SHP77 treated with DMSO at 0.1 percent for 48 hours (cell line): ENCODE results near the gene WDR6.
A peak's percentile ranks its signal among the peaks of the same experiment; 100 is the strongest.

Experiments used
- DNase-seq: peaks from one replicate; lab custom pipeline; 2025; lab: John Stamatoyannopoulos, UW

The WDR6 gene, protein sequence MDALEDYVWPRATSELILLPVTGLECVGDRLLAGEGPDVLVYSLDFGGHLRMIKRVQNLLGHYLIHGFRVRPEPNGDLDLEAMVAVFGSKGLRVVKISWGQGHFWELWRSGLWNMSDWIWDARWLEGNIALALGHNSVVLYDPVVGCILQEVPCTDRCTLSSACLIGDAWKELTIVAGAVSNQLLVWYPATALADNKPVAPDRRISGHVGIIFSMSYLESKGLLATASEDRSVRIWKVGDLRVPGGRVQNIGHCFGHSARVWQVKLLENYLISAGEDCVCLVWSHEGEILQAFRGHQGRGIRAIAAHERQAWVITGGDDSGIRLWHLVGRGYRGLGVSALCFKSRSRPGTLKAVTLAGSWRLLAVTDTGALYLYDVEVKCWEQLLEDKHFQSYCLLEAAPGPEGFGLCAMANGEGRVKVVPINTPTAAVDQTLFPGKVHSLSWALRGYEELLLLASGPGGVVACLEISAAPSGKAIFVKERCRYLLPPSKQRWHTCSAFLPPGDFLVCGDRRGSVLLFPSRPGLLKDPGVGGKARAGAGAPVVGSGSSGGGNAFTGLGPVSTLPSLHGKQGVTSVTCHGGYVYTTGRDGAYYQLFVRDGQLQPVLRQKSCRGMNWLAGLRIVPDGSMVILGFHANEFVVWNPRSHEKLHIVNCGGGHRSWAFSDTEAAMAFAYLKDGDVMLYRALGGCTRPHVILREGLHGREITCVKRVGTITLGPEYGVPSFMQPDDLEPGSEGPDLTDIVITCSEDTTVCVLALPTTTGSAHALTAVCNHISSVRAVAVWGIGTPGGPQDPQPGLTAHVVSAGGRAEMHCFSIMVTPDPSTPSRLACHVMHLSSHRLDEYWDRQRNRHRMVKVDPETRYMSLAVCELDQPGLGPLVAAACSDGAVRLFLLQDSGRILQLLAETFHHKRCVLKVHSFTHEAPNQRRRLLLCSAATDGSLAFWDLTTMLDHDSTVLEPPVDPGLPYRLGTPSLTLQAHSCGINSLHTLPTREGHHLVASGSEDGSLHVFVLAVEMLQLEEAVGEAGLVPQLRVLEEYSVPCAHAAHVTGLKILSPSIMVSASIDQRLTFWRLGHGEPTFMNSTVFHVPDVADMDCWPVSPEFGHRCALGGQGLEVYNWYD

DNA sequence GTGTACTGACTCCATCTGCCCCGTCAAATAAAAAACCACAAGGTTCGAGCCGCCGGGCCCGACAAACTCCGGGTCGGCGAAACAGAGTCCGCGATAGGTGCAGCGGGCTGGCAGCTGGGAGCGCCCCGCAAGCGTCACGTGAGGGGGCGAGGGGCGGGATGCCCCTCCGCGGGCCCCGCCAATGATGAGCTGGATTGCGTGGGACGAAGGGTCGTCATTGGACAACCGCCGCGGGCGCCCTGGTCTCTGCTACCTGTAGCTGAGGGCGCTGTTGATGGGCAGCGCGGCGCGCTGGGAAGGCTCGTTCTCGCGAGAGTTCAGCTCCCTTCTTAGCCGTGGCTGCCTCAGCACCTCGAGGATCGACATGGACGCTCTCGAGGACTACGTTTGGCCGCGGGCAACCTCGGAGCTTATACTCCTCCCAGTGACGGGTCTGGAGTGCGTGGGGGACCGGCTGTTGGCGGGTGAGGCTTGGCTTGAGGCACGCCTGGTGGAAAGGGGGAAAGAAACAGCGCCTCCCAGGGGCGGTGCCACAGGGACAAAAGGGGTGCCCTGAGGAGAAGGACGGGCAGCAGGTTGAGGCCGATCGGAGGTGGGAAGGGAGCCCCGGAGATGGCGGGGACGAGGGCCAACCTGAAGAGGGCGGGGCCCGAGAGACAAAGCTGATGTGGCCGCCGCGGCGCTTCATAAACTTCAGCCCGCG is at the start of gene WDR6:
Gene WDR6, plus strand, starts transcription at position 324 of the 703 bp plus-strand sequence. Its CDS starts 41 bp downstream, at position 365.
- peak; percentile 94 for DNase-seq

DNA sequence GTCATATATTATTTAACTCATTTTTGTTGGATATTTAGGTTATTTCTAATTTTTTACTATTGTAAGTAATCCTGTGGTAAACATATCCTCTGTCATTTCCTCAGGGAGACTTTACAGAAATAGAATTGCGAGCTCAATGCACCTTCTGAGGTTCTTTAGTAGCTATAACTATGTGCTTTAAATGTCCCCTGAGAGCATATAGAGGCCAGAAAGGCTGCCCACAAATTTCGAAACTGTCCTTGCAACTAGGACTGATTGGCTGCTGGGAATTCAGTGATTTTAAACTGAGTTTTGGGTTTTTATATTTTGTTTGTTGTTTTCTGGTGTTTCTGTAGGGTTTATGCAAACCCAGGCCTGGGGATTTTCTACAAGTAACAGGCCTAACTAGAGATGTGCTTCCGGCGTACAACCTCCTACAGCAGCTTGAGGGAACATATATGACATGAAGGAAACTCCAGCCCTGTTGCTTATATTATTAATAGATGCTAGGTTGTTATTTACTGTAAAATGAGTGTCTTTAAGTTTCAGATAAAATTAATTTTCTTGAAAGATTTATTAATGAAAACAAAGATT is 46.3 kb upstream of the WDR6 start:
- DNase-seq, result no peak

DNA sequence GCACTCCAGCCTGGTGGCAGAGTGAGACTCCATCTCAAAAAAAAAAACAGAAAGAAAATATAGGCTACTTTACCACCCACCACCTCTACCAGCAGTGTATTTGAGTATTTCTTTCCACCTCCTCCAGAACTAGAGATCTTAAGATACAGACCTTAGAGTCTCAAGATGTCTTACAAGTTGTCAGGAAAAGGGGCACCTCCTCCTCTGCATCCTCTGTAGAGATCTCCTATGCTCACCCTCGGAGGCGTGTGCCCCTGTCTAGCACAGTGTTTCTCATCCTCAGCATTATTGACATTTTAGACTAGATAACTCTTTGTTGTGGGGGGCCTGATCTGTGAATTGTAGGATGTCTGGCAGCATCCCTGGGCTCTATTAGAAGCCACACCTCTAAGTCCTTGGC is 44.9 kb upstream of the WDR6 start:
- no peak for DNase-seq

DNA sequence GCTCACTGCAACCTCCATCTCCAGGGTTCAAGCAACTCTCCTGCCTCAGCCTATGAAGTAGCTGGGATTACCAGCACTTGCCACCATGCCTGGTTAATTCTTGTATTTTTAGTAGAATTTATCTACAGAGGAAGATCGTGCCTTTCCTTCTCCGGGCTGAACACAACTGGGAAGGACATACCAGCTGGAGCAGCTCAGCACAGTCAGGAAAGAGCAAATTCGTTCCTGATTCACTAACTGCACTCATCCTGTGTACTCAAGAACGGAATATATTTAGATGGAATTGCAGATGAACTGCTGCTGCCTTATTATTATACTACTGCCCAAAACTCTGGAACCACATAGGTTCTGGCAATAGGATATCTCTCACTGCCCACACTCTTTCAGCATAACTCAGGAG is 44.3 kb upstream of the WDR6 start:
- no peak for DNase-seq

DNA sequence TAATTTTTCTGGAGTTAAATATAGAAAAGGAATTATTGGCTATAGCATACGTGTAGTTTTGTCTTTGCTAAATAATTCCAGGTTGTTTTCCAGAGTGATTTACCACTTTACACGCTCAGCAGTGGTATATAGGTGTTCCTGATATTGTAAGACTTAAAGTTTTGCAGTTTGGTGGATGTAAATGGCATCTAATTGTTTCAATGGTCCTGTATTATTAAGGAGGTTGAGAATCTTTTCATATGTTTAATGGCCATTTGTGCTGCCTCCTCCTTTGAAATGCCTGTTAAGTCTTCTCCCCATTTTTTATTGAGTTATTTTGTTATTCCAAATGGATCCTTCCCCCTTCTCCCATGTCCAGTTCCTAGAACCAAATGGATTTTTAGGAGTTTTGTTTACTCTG is 43.6 kb upstream of the WDR6 start:
- DNase-seq, result no peak

DNA sequence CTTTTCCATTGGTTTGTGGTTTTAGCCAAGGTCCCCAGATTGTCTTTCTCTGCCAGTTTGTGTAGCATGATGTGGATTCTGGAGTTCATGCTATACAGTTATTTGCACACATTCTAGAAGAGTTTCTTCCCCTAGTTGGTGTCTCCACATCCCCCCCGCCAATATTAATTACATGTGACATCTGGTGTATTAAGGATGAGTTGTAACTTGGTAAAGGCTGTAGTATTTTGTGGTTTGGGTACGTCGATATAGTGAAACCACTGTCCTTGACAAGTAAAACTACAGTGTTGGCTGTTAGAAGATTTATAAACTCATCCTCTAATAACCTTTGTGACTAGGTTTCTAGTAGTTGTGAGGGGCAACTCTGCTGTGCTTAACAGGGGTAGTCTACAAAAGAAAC is 40.8 kb upstream of the WDR6 start:
- DNase-seq, result no peak

DNA sequence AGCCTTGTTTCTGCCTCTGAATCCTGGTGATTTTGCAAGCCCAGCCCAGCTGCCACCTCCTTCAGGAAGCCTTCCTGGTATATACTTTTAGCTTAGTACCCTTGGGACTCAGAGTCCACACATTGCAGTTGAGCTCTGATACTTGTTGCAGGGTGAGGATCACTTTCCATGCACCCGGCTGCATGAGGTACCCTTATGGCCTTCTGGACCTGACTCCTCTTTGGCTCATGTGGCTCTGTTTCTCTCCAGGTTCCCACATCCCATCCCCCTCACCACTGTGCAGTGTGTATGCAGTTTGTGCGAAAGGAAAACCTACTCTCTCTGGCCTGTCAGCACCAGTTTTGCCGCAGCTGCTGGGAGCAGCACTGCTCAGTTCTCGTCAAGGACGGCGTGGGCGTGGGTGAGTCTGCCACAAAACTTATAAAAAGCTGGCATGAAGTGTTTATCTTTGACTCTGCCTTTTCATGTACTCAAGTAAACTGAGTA is 40.3 kb upstream of the WDR6 start:
- DNase-seq, result no peak

DNA sequence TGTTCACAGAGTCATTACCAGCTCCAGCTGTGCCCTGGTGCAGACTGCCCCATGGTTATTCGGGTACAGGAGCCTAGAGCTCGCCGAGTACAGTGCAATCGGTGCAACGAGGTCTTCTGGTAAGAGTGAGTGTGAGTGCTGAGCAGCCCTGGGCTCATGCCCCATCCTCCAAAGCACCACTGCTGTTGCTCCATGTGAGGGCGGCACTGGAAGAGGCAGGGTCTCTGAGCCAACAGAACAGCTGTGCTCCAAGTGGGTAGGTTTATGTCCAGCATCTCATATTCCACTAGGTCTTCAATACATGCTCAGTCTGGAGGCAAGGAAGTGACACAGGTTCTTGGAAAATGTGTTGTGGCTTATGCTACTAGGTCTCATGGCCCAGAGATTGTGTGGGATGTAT is 36.6 kb upstream of the WDR6 start:
- DNase-seq, result no peak

DNA sequence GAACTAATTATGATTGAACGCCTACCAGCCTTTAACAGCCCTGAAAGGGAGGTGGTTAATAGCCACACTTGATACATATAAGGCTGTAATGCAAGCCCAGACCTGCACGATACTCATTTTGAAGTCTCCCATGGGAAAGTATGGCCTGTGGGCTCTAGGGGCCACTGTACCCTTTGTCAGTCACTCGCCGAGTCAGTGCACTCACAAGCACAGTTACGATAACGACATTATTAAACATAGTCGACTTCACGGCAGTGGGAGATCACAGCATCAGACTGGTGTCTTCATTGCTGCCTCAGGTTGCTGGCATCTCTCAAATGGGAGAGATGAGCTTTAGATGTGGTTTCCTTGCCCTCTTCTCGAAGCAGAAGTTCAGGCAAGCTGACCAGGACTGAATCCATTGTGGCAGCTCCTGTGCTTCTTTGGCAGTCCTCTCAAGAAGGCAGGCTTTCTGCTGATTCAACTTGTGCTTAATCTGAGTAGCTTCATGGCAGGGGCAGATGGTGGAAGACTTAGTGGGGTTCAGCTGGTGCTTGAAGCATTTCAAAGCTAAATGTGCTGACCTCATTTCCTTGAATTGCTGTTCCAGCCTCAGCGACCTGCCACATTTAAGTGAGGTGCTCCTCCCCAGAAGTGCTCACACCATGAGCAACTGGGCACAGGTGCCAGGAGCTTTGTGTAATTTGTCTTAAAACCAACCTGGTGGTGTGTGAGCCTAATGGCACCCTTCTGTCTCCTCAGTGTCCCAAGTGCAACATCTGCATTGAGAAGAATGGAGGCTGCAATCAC is 32.9 kb upstream of the WDR6 start:
- DNase-seq, result no peak

DNA sequence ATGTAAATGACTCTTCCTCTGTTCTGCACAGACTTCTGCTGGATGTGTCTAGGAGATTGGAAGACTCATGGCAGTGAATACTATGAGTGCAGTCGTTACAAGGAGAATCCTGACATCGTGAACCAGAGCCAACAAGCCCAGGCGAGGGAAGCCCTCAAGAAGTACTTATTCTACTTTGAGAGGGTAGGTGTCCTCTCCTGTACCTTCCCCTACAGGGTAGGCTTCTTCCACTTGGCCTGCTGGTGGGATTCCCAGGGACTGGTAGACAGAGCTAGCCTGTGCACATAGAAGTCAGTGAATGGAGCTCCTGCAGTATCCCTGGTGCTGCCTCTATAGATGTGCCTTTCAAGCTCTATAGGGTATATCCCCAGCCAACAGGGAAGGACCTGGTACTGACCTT is 27.7 kb upstream of the WDR6 start:
- no peak for DNase-seq

DNA sequence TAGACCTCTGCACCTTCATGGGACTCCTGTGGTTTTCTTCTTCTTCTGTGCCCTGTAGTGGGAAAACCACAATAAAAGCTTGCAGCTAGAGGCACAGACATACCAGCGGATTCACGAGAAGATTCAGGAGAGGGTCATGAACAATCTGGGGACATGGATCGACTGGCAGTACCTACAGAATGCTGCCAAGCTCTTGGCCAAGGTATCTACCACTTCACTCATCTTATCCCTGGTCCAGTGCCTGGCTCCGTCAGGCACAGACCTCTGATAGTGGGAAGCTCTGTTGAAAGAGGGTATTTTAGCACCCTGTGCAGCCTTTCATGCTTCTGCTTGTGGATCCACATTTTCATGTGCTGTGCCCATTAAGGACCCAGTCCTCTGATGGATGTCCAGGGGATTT is 26.9 kb upstream of the WDR6 start:
- no peak for DNase-seq

DNA sequence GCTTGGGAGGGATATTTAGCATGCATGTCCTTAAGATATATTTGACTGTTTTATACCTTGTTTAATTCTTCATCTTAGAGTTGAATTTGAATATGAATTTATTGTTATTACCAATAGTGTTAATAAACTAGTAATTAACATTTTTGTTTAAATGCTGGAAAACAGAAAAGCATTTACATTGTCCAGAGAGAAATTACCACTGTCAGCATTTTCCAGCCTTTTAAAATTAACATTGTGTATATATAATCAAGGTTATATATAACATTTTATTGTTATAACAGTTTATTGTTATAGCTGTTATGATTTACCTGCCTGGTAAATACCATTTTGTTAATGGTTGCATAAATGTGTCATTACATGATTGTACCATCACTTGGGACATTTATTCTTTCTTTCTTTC is 25.2 kb upstream of the WDR6 start:
- DNase-seq, result no peak

DNA sequence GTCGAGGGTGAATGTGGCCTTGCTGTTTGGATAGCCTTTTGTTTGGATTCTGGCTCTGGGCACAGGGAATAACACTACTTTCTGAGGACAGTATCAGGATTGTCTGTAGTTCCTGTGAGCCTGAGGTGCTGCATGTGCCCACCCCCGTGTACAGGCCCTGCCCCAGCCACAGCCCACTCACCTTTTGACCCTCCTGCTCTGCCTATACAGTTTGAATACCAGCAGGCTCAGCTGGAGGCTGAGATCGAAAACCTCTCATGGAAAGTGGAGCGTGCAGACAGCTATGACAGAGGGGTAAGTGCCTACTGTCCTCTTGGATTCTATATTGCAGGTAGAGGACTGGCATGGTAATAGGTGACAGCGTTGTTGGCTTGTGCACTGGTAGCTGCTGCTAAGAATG is 24.5 kb upstream of the WDR6 start:
- no peak for DNase-seq

DNA sequence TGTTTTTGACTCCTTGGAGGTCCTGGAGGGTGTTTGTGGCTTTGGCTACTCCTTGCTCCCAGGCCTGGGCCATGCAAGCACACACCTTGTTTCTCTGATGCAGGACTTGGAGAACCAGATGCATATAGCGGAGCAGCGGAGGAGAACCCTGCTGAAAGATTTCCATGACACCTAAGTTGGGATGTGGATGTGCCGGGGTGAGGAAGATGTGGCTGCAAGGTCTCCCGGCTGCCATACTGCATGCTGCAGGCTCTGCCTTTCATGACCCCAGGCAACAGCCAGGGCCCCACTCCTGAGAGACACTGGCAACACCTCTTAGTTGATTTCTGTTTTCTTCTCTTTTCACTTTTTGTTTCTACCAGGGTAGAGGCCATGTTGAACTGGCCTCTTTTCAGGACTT is 24.1 kb upstream of the WDR6 start:
- no peak for DNase-seq

DNA sequence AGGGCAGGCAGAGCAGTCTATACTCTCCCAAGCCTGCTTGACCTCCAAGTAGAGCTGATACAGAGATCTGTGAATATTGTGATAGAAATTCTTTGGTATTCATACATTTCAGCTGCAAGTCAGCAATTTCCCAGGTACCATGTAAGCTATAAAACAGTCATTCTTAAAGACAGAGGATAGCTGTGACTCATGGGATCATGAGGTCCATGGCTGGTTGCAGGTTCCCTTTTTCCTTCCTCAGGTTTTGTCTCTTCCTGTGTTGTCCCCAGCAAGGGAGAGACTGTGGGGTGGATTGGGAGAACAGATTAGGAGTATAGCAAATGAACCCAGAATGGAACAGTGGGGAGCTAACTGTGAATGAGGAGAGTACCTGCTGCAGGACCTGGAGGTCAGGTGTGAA is 22.5 kb upstream of the WDR6 start:
- DNase-seq, result no peak

DNA sequence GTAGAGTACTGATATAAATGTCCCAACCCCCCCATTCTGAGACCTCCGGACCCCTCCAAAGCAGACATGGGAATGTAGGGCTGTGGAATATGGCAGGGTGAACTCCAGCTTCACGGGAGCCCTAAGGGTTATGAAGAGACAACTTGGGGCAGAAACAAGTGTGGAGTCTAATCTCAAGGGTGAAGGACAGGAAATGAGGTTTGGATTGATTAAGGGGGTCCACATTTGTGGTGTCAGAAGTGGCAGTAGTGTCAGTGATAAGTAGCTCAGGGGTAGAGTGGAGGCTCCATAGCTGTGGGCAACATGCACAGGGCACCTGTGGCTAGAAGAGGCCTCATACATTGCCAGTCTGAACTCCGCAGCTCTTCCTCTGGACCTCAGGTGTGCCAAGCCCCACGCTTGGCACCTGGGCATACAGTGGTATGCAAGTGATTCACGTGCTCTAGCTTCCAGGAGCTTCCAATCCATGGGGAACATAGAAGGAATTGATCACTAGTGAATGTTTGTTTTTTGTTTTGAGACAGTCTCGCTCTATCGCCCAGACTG is 21.3 kb upstream of the WDR6 start:
- DNase-seq, result no peak

DNA sequence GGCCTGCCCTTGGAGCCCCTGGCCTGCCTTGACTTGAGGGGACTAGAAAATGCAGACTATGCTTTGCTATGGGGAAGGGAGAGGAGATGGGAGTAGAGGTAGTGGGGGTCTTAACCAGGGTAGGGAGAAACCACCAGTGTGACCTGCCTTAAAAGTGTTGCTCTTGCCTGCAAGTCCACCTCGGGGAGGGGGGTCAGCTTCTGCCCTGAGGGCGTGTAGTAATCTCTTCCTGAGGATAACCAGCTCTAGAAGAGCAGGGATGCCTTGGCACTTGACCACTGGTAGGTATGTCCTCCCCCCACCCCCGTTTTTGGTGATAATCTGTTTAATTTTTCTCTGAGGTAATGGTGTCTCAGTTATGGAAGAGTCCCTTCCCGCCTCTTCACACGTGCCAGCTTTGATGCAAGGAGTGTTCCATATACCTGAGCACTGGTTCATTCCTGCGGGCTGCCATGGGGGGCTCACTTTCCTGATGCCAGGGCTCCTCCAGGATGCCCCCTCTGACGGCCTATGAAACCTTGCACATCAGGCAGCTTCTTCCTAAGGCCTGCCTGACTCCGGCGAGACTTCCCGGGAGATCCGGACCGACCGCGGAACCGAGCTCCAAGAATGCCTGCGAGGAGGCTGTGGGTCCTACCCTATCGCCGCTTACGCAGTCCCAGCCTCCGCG is 17.9 kb upstream of the WDR6 start:
- DNase-seq, result no peak

DNA sequence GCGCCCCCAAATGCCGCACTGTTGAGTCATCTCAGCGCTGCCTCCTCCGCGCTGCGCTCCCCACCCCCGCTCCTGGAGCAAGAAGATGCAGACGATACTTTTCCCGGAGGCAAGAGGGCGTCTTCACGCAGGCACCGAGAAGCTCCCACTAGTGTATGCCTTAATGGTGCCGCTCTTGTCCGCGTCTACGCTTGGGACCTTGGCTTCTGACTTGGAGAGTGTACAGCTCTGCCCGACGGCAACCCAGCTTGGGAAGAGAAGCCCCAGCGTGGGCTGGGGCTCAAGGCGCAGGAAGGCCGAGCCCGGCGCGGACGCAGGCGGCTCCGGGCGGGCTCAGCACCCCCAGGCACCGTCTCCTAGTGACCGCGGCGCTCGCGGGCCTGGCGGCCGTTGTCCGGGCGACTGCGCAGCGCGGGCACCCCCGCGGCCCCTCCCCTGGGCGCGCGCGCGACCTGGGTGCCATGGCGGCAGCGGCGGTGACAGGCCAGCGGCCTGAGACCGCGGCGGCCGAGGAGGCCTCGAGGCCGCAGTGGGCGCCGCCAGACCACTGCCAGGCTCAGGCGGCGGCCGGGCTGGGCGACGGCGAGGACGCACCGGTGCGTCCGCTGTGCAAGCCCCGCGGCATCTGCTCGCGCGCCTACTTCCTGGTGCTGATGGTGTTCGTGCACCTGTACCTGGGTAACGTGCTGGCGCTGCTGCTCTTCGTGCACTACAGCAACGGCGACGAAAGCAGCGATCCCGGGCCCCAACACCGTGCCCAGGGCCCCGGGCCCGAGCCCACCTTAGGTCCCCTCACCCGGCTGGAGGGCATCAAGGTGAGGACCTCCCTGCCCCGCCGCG is 17.2 kb upstream of the WDR6 start, which contains the start of gene P4HTM:
Gene P4HTM, plus strand, starts transcription at position 446 of the 840 bp plus-strand sequence. Its CDS starts 16 bp downstream, at position 462.
- no peak for DNase-seq
